Panc1 (cell line): ENCODE results near the gene SCPEP1. TPM values are rescaled to one million over a fixed set of nuclear protein-coding genes. Genes with fewer than 3 reads are reported as not detected.
"Not testable (repeated sequence)": the region's sequence is repeated elsewhere in the genome, so short reads cannot be mapped to it uniquely, and the experiment has no call there.

ENCODE experiments used
- ATAC-seq: fragments of 200-7000 bp; cut with Tn5 transposase; 2 replicates; pipeline ENCODE4 v1.9.1; 2020; ENCODE audit warnings: mild to moderate bottlenecking, moderate library complexity
- BruUV-seq: library from RNA; stranded (reverse); fragments of 400-500 nt; replicated peaks from 2 replicates; lab custom pipeline; 2021; lab: Mats Ljungman, UMichigan
- CTCF ChIA-PET: fragments of 300-600 bp; sonication (Branson Sonifier 250); formaldehyde crosslinking; loops from one replicate; lab custom pipeline; 2022; ENCODE audit warnings: antibody characterized with exemption; lab: Charles Lee
- POLR2A ChIA-PET: fragments of 300-600 bp; sonication (Branson Sonifier 250); formaldehyde crosslinking; loops from one replicate; lab custom pipeline; 2022; ENCODE audit warnings: antibody characterized with exemption; lab: Charles Lee
- DNase-seq: peaks from one replicate; pipeline ENCODE4 v3.0.0-alpha.2; 2010; ENCODE audit warnings: low read depth, low spot score
- H3K27ac ChIP-seq: 2 replicates; pipeline ENCODE4 v1.5.1; 2011; ENCODE audit warnings: mild to moderate bottlenecking, low read length, inconsistent platforms
- H3K27me3 ChIP-seq: fragments of 200-500 bp; sonication (Bioruptor generic); 2 replicates; pipeline ENCODE4 v1.6.0; 2014; ENCODE audit warnings: low read length, inconsistent platforms; ENCODE audit not compliant: control insufficient read depth, insufficient read depth
- H3K36me3 ChIP-seq: fragments of 200-500 bp; sonication (Bioruptor generic); 2 replicates; pipeline ENCODE4 v1.5.1; 2014; ENCODE audit warnings: inconsistent platforms, mild to moderate bottlenecking, low read length, moderate library complexity; ENCODE audit not compliant: control insufficient read depth, insufficient read depth
- H3K4me1 ChIP-seq: 2 replicates; pipeline ENCODE4 v1.5.1; 2011; ENCODE audit warnings: inconsistent platforms, mild to moderate bottlenecking, low read length, moderate library complexity; ENCODE audit not compliant: control insufficient read depth, insufficient read depth
- H3K4me3 ChIP-seq, 2 experiments: 2 replicates each; pipeline ENCODE4 v1.5.1; 2011 to 2012; ENCODE audit warnings: low read depth in 2 of 2, low read length in 2 of 2, mild to moderate bottlenecking in 2 of 2, inconsistent platforms in 1 of 2, moderate library complexity in 1 of 2
- H3K9me3 ChIP-seq: fragments of 200-500 bp; sonication (Bioruptor generic); 2 replicates; pipeline ENCODE4 v1.5.1; 2014; ENCODE audit warnings: low read depth, mild to moderate bottlenecking, inconsistent platforms, low read length, moderate library complexity; ENCODE audit not compliant: control insufficient read depth, insufficient read depth
- CTCF ChIP-seq: fragments of 450-650 bp; IDR thresholded peaks from 2 replicates; pipeline ENCODE4 v1.5.1; 2017; ENCODE audit warnings: mild to moderate bottlenecking
- POLR2AphosphoS5 ChIP-seq: IDR thresholded peaks from 2 replicates; pipeline ENCODE4 v1.6.1; 2012; ENCODE audit warnings: mild to moderate bottlenecking, low read depth, low read length, moderate library complexity
- REST ChIP-seq, 2 experiments: IDR thresholded peaks; 2 replicates each; pipeline ENCODE4 v1.6.1; 2011 to 2012; ENCODE audit warnings: low read depth in 2 of 2, control low read depth in 1 of 2, low read length in 1 of 2, mild to moderate bottlenecking in 1 of 2, moderate library complexity in 1 of 2; ENCODE audit not compliant: insufficient read depth in 1 of 2
- SIN3A ChIP-seq: IDR thresholded peaks from 2 replicates; pipeline ENCODE4 v1.6.1; 2012; ENCODE audit warnings: low read depth, mild to moderate bottlenecking, low read length, moderate library complexity, borderline replicate concordance; ENCODE audit not compliant: insufficient read depth
- TCF7L2 ChIP-seq: IDR thresholded peaks from 2 replicates; pipeline ENCODE4 v1.6.1; 2011; ENCODE audit warnings: mild to moderate bottlenecking, low read depth, low read length, inconsistent platforms
- in situ Hi-C: cut with HindIII; loops from 2 replicates; pipeline ENCODE4 v1.10.0; 2016; ENCODE audit warnings: low sequenced_read_pairs, low pct_unique_long_range_greater_than_20kb
- intact Hi-C: fragments of 100-400 bp; cut with micrococcal nuclease; formaldehyde crosslinking; loops from one replicate; pipeline ENCODE4 v1.10.0; 2022; ENCODE audit not compliant: unreplicated experiment
- total RNA-seq: library from RNA; stranded (reverse); gene quantifications from one replicate; pipeline ENCODE4 v1.2.1, GENCODE V29; 2021; ENCODE audit not compliant: unreplicated experiment

The SCPEP1 gene
- total RNA-seq, 1 experiment from 2014 or later = 50.7 TPM

GRCh38 chr17:56965241-56965640 lies 12.7 kb upstream of the SCPEP1 start:
- H3K27ac ChIP-seq, H3K9me3 ChIP-seq, H3K36me3 ChIP-seq, intact Hi-C loops, BruUV-seq, ATAC-seq, POLR2A ChIA-PET, DNase-seq, H3K27me3 ChIP-seq, H3K4me3 ChIP-seq, in situ Hi-C loops, H3K4me1 ChIP-seq: not testable (repeated sequence)
- CTCF ChIA-PET = interaction anchor here (0.6 kb wide), 1 partner anchor 144 kb away, joined by 8 read pairs; no protein-coding TSS in a partner anchor

GRCh38 chr17:56965681-56966080 lies 12.2 kb upstream of the SCPEP1 start:
- intact Hi-C loops, POLR2A ChIA-PET: not testable (repeated sequence)

GRCh38 chr17:56966338-56966737 lies 11.6 kb upstream of the SCPEP1 start:
- BruUV-seq = no TSS peak
- in situ Hi-C loops (no loop called here), intact Hi-C loops (no loop called here)
- Histone ChIP-seq H3K36me3 (no peaks in the 10 kb centered on the region), H3K9me3 (no peaks in the 10 kb centered on the region), H3K27me3 (no peaks in the 10 kb centered on the region), H3K4me3 (no peak overlapping the region), H3K27ac (no peak overlapping the region), H3K4me1 (no peaks in the 10 kb centered on the region)
- DNase-seq (no peak), ATAC-seq (no peak)
- TF ChIP-seq POLR2AphosphoS5 (no peak), SIN3A (no peak), TCF7L2 (no peak), CTCF (no peak), REST (IDR thresholded peaks at IDR 0.05; ENCODE audit: insufficient read depth in 1 of 2, low read depth in 2 of 2, low read length in 1 of 2) (no peak)
- ChIA-PET POLR2A (no interaction called here), CTCF (no interaction called here)

More at GRCh38 chr17:56965681-56966080, 12.2 kb upstream of the SCPEP1 start:
- H3K36me3 ChIP-seq, H3K4me1 ChIP-seq, H3K27me3 ChIP-seq, H3K27ac ChIP-seq, DNase-seq, in situ Hi-C loops, ATAC-seq, BruUV-seq, H3K9me3 ChIP-seq, H3K4me3 ChIP-seq: not testable (repeated sequence)
- CTCF ChIA-PET = interaction anchor here (0.6 kb wide), 1 partner anchor 145 kb away, joined by 8 read pairs; no protein-coding TSS in a partner anchor
